Measurements from ENCODE around the gene RAB21.
"Not testable (repeated sequence)": the region's sequence is repeated elsewhere in the genome, so short reads cannot be mapped to it uniquely, and the experiment has no call there.

RAB21 gene

GRCh38 chr12:71791473-71792150 is 36.9 kb downstream of the RAB21 start:
- in situ Hi-C loops (cut with MboI; ENCODE audit: low sequenced_read_pairs): no loop called here

GRCh38 chr12:71792599-71792998 is 37.9 kb downstream of the RAB21 start:
- in situ Hi-C loops (cut with MboI; ENCODE audit: low sequenced_read_pairs): no loop called here

DNA sequence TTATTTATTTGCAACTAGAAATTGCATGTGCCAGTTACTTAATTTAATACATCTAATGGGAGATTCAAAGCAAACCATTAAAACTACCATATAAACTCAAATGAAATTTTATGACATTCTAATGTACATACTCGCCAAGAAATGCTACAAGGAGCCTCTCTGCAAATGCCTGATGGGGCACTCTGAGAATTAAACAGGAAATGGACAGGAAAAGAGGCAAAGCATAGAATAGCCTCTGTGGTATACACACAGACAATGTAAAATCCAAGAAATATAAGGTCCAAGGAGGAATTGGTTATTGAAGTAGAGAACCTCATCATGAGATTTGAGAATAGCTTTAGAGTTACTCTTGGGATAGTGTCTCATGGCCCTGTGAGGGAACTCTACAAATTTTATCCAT is 41.2 kb downstream of the RAB21 start:
- in situ Hi-C loops (cut with MboI; ENCODE audit: low sequenced_read_pairs): no loop called here

- in situ Hi-C loops (cut with MboI; ENCODE audit: low sequenced_read_pairs): no loop called here
These were observed 42.9 kb downstream of the RAB21 start for GRCh38 chr12:71797531-71797930.

GRCh38 chr12:71799106-71799505 is 44.4 kb downstream of the RAB21 start:
- in situ Hi-C loops (cut with MboI; ENCODE audit: low sequenced_read_pairs): no loop called here

DNA sequence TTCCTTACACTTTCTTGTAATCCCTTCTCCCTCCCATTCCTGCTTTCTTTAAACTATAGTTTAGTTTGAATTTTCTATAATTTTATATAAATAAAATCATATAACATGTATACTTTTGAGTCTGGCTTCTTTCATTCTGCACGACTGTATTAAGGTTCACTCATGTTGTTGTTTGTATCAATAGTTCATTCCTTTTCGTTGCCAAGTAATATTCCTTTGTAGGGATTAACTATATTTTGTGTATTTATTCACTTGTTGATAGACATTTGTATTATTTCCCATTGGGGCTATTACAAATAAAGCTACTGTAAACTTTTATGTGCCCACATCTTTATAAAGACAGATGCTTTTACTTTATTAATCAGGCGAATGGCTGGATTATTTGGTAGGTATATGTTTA is 45.5 kb downstream of the RAB21 start:
- in situ Hi-C loops (cut with MboI; ENCODE audit: low sequenced_read_pairs): no loop called here

DNA sequence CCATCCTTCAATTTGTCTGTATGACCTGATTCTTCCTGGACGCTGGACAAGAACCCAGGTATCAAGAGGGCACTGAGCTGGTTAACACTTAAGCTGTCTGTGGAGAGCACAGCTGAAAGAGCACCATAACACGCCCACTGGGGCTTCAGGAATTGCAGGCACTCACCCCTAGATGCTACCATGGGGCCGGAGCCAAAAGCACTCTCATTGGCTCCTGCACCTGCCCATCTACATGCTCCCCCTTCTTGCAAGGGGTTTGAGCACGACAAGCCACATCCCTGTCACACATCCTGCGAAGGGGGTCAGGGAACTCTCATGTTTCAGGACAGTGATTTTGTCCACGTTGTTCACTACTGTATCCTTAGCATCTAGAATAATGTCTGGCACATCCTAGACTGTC is 49.8 kb downstream of the RAB21 start:
- in situ Hi-C loops (cut with MboI; ENCODE audit: low sequenced_read_pairs): no loop called here

DNA sequence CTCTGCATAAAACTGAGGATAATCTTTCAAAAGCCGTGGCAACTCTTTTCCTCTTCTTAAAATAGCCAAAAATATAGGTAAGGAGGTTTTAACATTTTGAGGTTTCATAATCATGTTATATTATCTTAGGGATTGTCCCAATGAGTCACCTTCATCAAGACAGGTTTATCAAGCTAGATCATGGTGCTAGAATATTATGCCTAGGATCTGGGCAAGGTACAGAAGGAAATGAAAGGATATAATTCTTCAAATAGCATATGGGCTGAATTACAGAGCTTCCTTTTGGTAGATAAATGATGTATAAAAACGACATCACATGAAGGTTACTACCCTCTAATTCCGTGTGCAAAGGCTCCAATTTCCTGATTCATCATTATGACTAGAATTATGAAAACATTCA is 56.3 kb downstream of the RAB21 start:
- in situ Hi-C loops (cut with MboI; ENCODE audit: low sequenced_read_pairs): no loop called here

DNA sequence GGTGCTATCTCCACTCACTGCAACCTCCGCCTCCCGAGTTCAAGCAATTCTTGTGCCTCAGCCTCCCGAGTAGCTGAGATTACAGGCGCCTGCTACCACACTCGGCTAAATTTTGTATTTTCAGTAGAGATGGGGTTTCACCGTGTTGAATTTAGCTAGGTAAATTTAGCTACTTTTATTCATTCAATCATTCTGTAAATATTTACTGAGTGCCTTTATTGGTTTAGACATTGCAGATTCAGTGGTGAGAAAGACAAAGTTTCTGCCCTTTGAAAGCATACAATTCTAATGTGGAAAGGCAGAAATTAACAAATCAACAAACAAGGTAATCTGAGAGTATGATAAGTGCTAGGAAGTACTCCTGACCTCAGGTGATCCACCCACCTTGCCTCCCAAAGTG is 60.6 kb downstream of the RAB21 start:
- in situ Hi-C loops (cut with MboI; ENCODE audit: low sequenced_read_pairs): not testable (repeated sequence)

DNA sequence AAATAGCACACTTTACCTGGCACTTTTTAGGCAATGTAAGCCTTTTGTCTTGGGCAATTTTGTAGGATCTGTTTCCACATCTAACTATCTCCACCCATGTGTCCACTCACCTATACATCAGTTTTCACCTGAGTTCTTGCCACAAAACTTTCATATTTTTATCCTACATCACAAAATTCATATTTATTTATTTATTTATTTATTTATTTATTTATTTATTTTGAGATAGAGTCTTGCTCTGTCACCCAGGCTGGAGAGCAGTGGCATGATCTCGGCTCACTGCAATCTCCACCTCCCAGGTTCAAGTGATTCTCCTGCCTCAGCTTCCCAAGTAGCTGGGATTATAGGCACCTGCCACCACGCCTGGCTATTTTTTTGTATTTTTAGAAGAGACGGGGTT is 67.4 kb downstream of the RAB21 start:
- in situ Hi-C loops (cut with MboI; ENCODE audit: low sequenced_read_pairs): not testable (repeated sequence)

- in situ Hi-C loops (cut with MboI; ENCODE audit: low sequenced_read_pairs): no loop called here
These were observed 74.2 kb downstream of the RAB21 start for GRCh38 chr12:71828813-71829212.

DNA sequence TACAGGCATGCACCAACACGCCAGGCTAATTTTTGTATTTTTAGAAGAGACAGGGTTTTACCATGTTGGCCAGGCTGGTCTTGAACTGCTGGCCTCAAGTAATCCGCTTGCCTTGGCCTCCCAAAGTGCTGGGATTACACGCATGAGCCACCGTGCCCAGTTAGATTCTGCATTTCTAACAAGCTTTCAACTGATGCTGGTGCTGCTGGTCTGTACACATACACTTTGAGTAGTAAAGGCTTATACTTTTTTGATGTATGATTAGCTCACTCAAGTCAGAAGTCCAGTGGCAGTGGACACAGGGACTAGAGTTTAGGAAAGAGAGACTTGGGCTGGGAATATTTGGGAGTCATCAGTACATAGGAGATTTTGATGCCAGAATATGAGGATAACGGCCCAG is 82.7 kb downstream of the RAB21 start:
- in situ Hi-C loops (cut with MboI; ENCODE audit: low sequenced_read_pairs): no loop called here

- in situ Hi-C loops (cut with MboI; ENCODE audit: low sequenced_read_pairs): no loop called here
These were observed 83.6 kb downstream of the RAB21 start for GRCh38 chr12:71838231-71838630.

- in situ Hi-C loops (cut with MboI; ENCODE audit: low sequenced_read_pairs): no loop called here
These were observed 84.0 kb downstream of the RAB21 start for GRCh38 chr12:71838676-71839075.

GRCh38 chr12:71840231-71840847 is 85.7 kb downstream of the RAB21 start:
- in situ Hi-C loops (cut with MboI; ENCODE audit: low sequenced_read_pairs): no loop called here

DNA sequence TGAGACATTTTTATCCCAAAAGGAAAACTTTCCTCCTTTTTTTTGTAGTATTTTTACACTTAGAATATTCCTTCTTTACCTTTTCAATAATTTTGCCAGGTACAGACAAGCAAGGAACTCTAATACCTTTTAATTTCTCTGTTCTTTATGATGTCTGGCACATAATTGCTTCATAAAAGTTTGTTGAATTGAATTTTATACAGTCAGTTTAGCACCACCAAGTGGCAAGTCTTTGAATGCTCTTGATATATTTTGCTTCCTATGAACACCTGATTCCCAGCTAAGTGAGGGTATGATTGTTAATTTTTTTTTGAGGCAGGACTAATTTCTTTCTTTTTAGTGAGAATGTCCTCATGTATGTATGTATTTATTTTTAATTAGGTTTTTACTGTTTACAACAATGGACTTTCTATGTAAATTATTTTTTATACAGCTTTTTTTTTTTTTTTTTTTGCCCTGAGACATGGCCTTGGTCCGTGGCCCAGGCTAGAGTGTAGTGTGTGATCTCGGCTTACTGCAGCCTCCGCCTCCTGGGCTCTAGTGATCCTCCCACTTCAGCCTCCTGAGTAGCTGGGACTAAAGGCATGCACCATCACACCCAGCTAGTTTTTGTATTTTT is 91.8 kb downstream of the RAB21 start:
- in situ Hi-C loops (cut with MboI; ENCODE audit: low sequenced_read_pairs): no loop called here

DNA sequence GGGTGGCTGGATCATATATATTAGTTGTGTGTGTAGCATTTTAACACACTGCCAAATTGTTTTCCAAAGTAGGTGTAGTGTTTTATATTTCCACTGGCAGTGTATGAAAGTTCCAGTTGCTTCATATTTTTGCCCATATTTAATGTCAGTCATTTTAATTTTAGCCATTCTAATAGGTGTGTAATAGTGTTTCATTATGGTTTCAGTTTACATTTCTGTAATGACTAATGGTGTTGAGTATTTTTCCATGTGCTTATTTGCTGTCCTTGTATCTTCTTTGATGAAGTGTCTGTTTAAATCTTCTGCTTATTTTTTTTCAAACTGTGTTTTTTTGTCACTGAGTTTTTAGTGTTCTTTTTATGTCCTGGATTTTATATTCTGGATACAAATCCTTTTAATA is 93.5 kb downstream of the RAB21 start:
- in situ Hi-C loops (cut with MboI; ENCODE audit: low sequenced_read_pairs): no loop called here

DNA sequence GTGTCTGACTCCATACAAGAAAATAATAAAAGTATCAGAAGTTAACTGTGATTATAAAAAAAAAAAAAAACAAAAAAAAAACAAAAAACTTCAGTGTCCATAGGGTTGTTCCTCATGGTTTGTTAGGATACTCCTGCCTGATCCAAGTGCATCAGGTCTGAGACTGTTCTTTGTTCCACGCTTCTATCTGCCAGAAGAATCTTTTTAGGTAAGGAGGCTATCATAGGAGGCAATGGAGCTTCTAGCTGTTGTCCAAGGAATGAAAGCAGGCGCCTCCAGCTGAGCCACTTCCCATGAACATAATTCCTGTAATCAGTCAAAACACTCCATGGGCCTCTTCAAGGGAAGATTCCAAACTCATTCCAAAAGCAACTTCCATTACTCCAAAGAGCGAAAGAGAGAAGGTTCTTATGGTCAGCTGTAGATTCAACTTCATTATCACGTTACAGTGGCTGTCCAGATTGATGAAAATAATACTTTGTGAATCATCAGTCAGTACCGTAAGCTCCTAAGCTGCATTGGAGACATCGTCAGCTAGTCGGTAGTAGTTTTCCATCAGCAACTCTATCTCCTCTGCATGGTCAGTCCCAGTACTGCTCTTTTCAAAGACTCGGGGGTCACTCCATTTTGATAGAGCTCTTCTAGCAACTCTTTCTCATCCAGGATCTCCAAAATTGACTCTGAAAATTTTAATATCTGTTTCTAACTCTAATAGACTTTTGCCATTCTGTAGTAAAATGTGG is 94.6 kb downstream of the RAB21 start:
- in situ Hi-C loops (cut with MboI; ENCODE audit: low sequenced_read_pairs): no loop called here
